Kidney epithelial cell (primary cell): ENCODE data around the gene SIGLEC9. TPM values are rescaled to one million over a fixed set of nuclear protein-coding genes. Genes with fewer than 3 reads are reported as not detected.

Source experiments
- DNase-seq: peaks from one replicate; pipeline ENCODE4 v3.0.0-alpha.2; 2010; ENCODE audit warnings: low read depth
- H3K27me3 ChIP-seq: 2 replicates; pipeline ENCODE4 v1.6.0; 2011; ENCODE audit warnings: low read length; ENCODE audit not compliant: control insufficient read depth, insufficient read depth
- H3K36me3 ChIP-seq: 2 replicates; pipeline ENCODE4 v1.5.1; 2011; ENCODE audit warnings: low read length; ENCODE audit not compliant: control insufficient read depth, insufficient read depth
- H3K4me3 ChIP-seq: 2 replicates; pipeline ENCODE4 v1.5.1; 2011; ENCODE audit warnings: low read depth, mild to moderate bottlenecking, control low read depth, low read length
- total RNA-seq: library from RNA; depleted of rRNA; stranded (reverse); fragments of >200 nt; gene quantifications from 2 replicates; pipeline ENCODE4 v1.2.3, GENCODE V29; 2015
- TF ChIP-seq, protein P1 (sequence below): IDR thresholded peaks from 2 replicates; pipeline ENCODE4 v1.5.1; 2011; ENCODE audit warnings: mild to moderate bottlenecking, moderate library complexity, low read length, control low read depth, inconsistent platforms; ENCODE audit not compliant: insufficient read depth, poor library complexity, severe bottlenecking

Gene SIGLEC9
- total RNA-seq, 1 donor from 2014 or later, result 0.13 TPM

GRCh38 chr19:51120160-51120559, 4.5 kb upstream of the SIGLEC9 start:
- Histone ChIP-seq H3K4me3 (no peak overlapping the region), H3K36me3 (no peaks in the 10 kb centered on the region), H3K27me3 (no peaks in the 10 kb centered on the region)
- DNase-seq, result no peak
- TF ChIP-seq, protein P1, sequence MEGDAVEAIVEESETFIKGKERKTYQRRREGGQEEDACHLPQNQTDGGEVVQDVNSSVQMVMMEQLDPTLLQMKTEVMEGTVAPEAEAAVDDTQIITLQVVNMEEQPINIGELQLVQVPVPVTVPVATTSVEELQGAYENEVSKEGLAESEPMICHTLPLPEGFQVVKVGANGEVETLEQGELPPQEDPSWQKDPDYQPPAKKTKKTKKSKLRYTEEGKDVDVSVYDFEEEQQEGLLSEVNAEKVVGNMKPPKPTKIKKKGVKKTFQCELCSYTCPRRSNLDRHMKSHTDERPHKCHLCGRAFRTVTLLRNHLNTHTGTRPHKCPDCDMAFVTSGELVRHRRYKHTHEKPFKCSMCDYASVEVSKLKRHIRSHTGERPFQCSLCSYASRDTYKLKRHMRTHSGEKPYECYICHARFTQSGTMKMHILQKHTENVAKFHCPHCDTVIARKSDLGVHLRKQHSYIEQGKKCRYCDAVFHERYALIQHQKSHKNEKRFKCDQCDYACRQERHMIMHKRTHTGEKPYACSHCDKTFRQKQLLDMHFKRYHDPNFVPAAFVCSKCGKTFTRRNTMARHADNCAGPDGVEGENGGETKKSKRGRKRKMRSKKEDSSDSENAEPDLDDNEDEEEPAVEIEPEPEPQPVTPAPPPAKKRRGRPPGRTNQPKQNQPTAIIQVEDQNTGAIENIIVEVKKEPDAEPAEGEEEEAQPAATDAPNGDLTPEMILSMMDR, result no peak

- no peaks in the 10 kb centered on the region for H3K27me3 ChIP-seq
- H3K4me3 ChIP-seq, result no peak overlapping the region
- TF ChIP-seq, protein P1, result no peak
- no peaks in the 10 kb centered on the region for H3K36me3 ChIP-seq
- no peak for DNase-seq
Measured at GRCh38 chr19:51121257-51121656, 3.4 kb upstream of the SIGLEC9 start.

GRCh38 chr19:51122112-51122981, 2.4 kb upstream of the SIGLEC9 start:
- no peak for DNase-seq
- TF ChIP-seq, protein P1, result no peak
- no peak overlapping the region for H3K4me3 ChIP-seq
- H3K27me3 ChIP-seq, result no peaks in the 10 kb centered on the region
- H3K36me3 ChIP-seq, result no peaks in the 10 kb centered on the region

GRCh38 chr19:51123381-51123800, 1.3 kb upstream of the SIGLEC9 start:
- no peaks in the 10 kb centered on the region for H3K27me3 ChIP-seq
- DNase-seq, result no peak
- H3K4me3 ChIP-seq, result no peak overlapping the region
- H3K36me3 ChIP-seq, result no peaks in the 10 kb centered on the region
- TF ChIP-seq, protein P1, result no peak

DNA sequence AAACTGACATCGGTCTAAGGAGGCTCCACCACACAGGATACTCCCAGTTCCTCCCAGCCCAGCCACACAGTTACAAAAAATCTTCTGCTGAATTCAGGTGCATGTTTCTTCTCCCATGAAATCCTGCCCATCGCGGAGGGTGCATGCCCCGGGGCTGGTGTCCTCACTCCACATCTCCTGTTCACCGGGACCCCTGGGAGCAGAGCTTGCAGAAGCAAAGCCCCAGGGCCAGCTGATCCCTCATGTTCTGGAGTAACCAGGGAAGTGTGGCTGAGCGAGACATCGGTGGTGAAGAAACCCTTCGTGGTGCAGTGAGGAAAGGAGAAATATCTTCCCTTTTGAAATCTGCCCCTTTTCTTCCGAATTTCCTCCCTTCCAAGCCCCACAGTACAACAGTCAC, 904 bp upstream of the SIGLEC9 start:
- Histone ChIP-seq H3K27me3 (no peaks in the 10 kb centered on the region), H3K36me3 (no peaks in the 10 kb centered on the region), H3K4me3 (no peak overlapping the region)
- TF ChIP-seq, protein P1, result no peak
- no peak for DNase-seq
